Neural cell (in vitro differentiated cells): ENCODE data around the gene ZSCAN2. TPM values are rescaled to one million over a fixed set of nuclear protein-coding genes. Genes with fewer than 3 reads are reported as not detected.

Source experiments
- H2AFZ ChIP-seq: fragments of 200-600, 300-800 bp; sonication (generic), shearing (Covaris generic); 2 replicates; pipeline ENCODE4 v1.6.0; 2014; ENCODE audit warnings: low read depth, mild to moderate bottlenecking, antibody characterized with exemption, low read length, moderate library complexity
- H3F3A ChIP-seq: fragments of 200-600 bp; shearing (Covaris generic); 2 replicates; pipeline ENCODE4 v1.6.1; 2016; ENCODE audit warnings: mild to moderate bottlenecking, moderate library complexity, mixed read lengths, antibody characterized with exemption, low read length; ENCODE audit not compliant: insufficient read depth, poor library complexity, severe bottlenecking
- H3K27ac ChIP-seq: fragments of 200-600, 300-800 bp; sonication (generic), shearing (Covaris generic); 2 replicates; pipeline ENCODE4 v1.5.1; 2014; ENCODE audit warnings: mild to moderate bottlenecking, low read length, moderate library complexity
- H3K27me3 ChIP-seq: fragments of 300-800, 200-600 bp; sonication (generic), shearing (Covaris generic); 2 replicates; pipeline ENCODE4 v1.6.0; 2014; ENCODE audit warnings: mild to moderate bottlenecking, low read depth, low read length, moderate library complexity; ENCODE audit not compliant: insufficient read depth
- H3K36me3 ChIP-seq: fragments of 300-800, 200-600 bp; sonication (generic), shearing (Covaris generic); 2 replicates; pipeline ENCODE4 v1.5.1; 2014; ENCODE audit warnings: mild to moderate bottlenecking, antibody characterized with exemption, low read length, moderate library complexity; ENCODE audit not compliant: insufficient read depth
- H3K4me2 ChIP-seq: fragments of 300-800, 200-600 bp; sonication (generic), shearing (Covaris generic); 2 replicates; pipeline ENCODE4 v1.6.0; 2014; ENCODE audit warnings: mild to moderate bottlenecking, low read length
- H3K4me3 ChIP-seq: fragments of 300-800, 200-600 bp; sonication (generic), shearing (Covaris generic); 2 replicates; pipeline ENCODE4 v1.5.1; 2014; ENCODE audit warnings: mild to moderate bottlenecking, low read length, moderate library complexity
- H3K79me2 ChIP-seq: fragments of 200-600 bp; shearing (Covaris generic); replicated peaks from 2 replicates; pipeline ENCODE4 v1.6.0; 2014; ENCODE audit warnings: mild to moderate bottlenecking, low read length, moderate library complexity; ENCODE audit not compliant: insufficient read depth
- H3K9ac ChIP-seq: fragments of 300-800, 200-600 bp; sonication (generic), shearing (Covaris generic); 2 replicates; pipeline ENCODE4 v1.6.1; 2016; ENCODE audit warnings: mild to moderate bottlenecking, low read length, mixed read lengths
- H3K9me2 ChIP-seq: fragments of 200-600 bp; shearing (Covaris generic); 2 replicates; pipeline ENCODE4 v1.6.1; 2016; ENCODE audit warnings: mild to moderate bottlenecking, low read length, mixed read lengths; ENCODE audit not compliant: insufficient read depth
- H3K9me3 ChIP-seq: fragments of 200-600, 300-800 bp; sonication (generic), shearing (Covaris generic); 2 replicates; pipeline ENCODE4 v1.6.1; 2016; ENCODE audit warnings: mild to moderate bottlenecking, mixed run types, low read length, moderate library complexity, mixed read lengths
- H4K20me1 ChIP-seq: fragments of 200-600 bp; shearing (Covaris generic); 2 replicates; pipeline ENCODE4 v1.6.1; 2016; ENCODE audit warnings: mild to moderate bottlenecking, mixed run types; ENCODE audit not compliant: insufficient read depth
- CTCF ChIP-seq: fragments of 450-650 bp; IDR thresholded peaks from 2 replicates; pipeline ENCODE4 v1.5.1; 2014; ENCODE audit warnings: antibody characterized with exemption, mild to moderate bottlenecking, moderate library complexity; ENCODE audit not compliant: poor library complexity, severe bottlenecking
- EP300 ChIP-seq: fragments of 450-650 bp; conservative IDR thresholded peaks from 2 replicates; pipeline ENCODE4 v1.6.1; 2014; ENCODE audit warnings: antibody characterized with exemption, mild to moderate bottlenecking, moderate library complexity; ENCODE audit not compliant: poor library complexity, severe bottlenecking
- EZH2 ChIP-seq: fragments of 200-600, 300-800 bp; shearing (Covaris generic), sonication (generic); IDR thresholded peaks from 2 replicates; pipeline ENCODE4 v1.6.1; 2014; ENCODE audit warnings: antibody characterized with exemption, low read length, borderline replicate concordance, mild to moderate bottlenecking; ENCODE audit not compliant: insufficient read depth, poor library complexity, severe bottlenecking
- MXI1 ChIP-seq: fragments of 450-650 bp; conservative IDR thresholded peaks from 2 replicates; pipeline ENCODE4 v1.6.1; 2014; ENCODE audit warnings: antibody characterized with exemption, mild to moderate bottlenecking; ENCODE audit not compliant: poor library complexity, severe bottlenecking
- POLR2AphosphoS5 ChIP-seq: IDR thresholded peaks from 2 replicates; pipeline ENCODE4 v1.6.1; 2012
- RAD21 ChIP-seq: fragments of 450-650 bp; conservative IDR thresholded peaks from 2 replicates; pipeline ENCODE4 v1.6.1; 2014; ENCODE audit warnings: antibody characterized with exemption, mild to moderate bottlenecking, moderate library complexity
- REST ChIP-seq: IDR thresholded peaks from 2 replicates; pipeline ENCODE4 v1.6.1; 2012; ENCODE audit warnings: borderline replicate concordance
- SMC3 ChIP-seq: fragments of 450-650 bp; conservative IDR thresholded peaks from 2 replicates; pipeline ENCODE4 v1.6.1; 2014; ENCODE audit warnings: antibody characterized with exemption, mild to moderate bottlenecking, moderate library complexity; ENCODE audit not compliant: poor library complexity
- TAF1 ChIP-seq: IDR thresholded peaks from 2 replicates; pipeline ENCODE4 v1.6.1; 2012; ENCODE audit warnings: low read depth
- polyA plus RNA-seq: library from polyadenylated mRNA; depleted of rRNA; stranded (reverse); fragments of >200 nt; gene quantifications from 2 replicates; pipeline ENCODE4 v1.2.3, GENCODE V29; 2014

ZSCAN2 gene
- polyA plus RNA-seq, 1 donor from 2014 or later = 55.6 TPM

GRCh38 chr15:84605554-84605882 is 4.7 kb downstream of the ZSCAN2 start:
- Histone ChIP-seq H3K4me2 (peak overlapping the region; percentile 8), H3K9me2 (no peaks in the 10 kb centered on the region), H3K36me3 (peaks cover 7% of the 10 kb centered on the region), H3K9me3 (no peaks in the 10 kb centered on the region), H4K20me1 (peaks cover 18% of the 10 kb centered on the region), H3F3A (no peaks in the 10 kb centered on the region), H3K79me2 (peaks cover 70% of the 10 kb centered on the region), H3K4me3 (peak overlapping the region; percentile 71), H2AFZ (no peak overlapping the region), H3K9ac (no peak overlapping the region), H3K27me3 (no peaks in the 10 kb centered on the region), H3K27ac (no peak overlapping the region)
- TF ChIP-seq CTCF (no peak), POLR2AphosphoS5 (no peak), RAD21 (no peak), EZH2 (no peak), EP300 (no peak), REST (no peak), MXI1 (no peak), TAF1 (no peak), SMC3 (no peak)

GRCh38 chr15:84606653-84607120 is 5.9 kb downstream of the ZSCAN2 start:
- H3K4me3 ChIP-seq = peak overlapping the region; percentile 71
- no peaks in the 10 kb centered on the region for H3K9me3 ChIP-seq
- H3F3A ChIP-seq = no peaks in the 10 kb centered on the region
- H3K79me2 ChIP-seq = peaks cover 70% of the 10 kb centered on the region
- H3K27ac ChIP-seq = no peak overlapping the region
- no peak overlapping the region for H3K9ac ChIP-seq
- H3K36me3 ChIP-seq = peaks cover 7% of the 10 kb centered on the region
- no peak overlapping the region for H3K4me2 ChIP-seq
- peaks cover 18% of the 10 kb centered on the region for H4K20me1 ChIP-seq
- H2AFZ ChIP-seq = no peak overlapping the region
- no peaks in the 10 kb centered on the region for H3K27me3 ChIP-seq
- H3K9me2 ChIP-seq = no peaks in the 10 kb centered on the region
- no peak for TF ChIP-seq TAF1
- no peak for TF ChIP-seq EZH2
- TF ChIP-seq RAD21 = no peak
- TF ChIP-seq CTCF = no peak
- no peak for TF ChIP-seq SMC3
- TF ChIP-seq EP300 = no peak
